OCI-LY3 (cell line): ENCODE results near the gene TSPAN11.

Experiments used
- H2AFZ ChIP-seq: fragments of 200-600, 300-600 bp; shearing (Covaris generic); 2 replicates; pipeline ENCODE4 v1.6.0; 2014; ENCODE audit warnings: antibody characterized with exemption, low read depth, low read length
- H3K27ac ChIP-seq: fragments of 200-600, 300-600 bp; sonication (generic); 2 replicates; pipeline ENCODE4 v1.5.1; 2014; ENCODE audit warnings: mild to moderate bottlenecking, low read length, moderate library complexity, mixed read lengths
- H3K27me3 ChIP-seq: fragments of 200-600, 300-600 bp; sonication (generic); 2 replicates; pipeline ENCODE4 v1.6.1; 2014; ENCODE audit warnings: low read depth, low read length, mixed read lengths
- H3K36me3 ChIP-seq: fragments of 200-600, 300-600 bp; sonication (generic); replicated peaks from 2 replicates; pipeline ENCODE3; 2014; ENCODE audit warnings: low read depth, low read length, mixed read lengths
- H3K4me1 ChIP-seq: fragments of 300-600, 200-600 bp; sonication (generic); 2 replicates; pipeline ENCODE4 v1.6.1; 2014; ENCODE audit warnings: low read length, mixed read lengths
- H3K4me2 ChIP-seq: fragments of 200-600, 300-600 bp; sonication (generic); 2 replicates; pipeline ENCODE4 v1.6.1; 2014; ENCODE audit warnings: low read length, mixed read lengths
- H3K4me3 ChIP-seq: fragments of 300-600, 200-600 bp; sonication (generic); 2 replicates; pipeline ENCODE4 v1.5.1; 2014; ENCODE audit warnings: antibody characterized with exemption, mild to moderate bottlenecking, low read length, moderate library complexity
- H3K79me2 ChIP-seq: fragments of 300-600, 200-600 bp; shearing (Covaris generic); 2 replicates; pipeline ENCODE4 v1.6.1; 2014; ENCODE audit warnings: mild to moderate bottlenecking, low read length, mixed read lengths
- H3K9ac ChIP-seq: fragments of 300-600, 200-600 bp; shearing (Covaris generic); 2 replicates; pipeline ENCODE4 v1.6.0; 2014; ENCODE audit warnings: mild to moderate bottlenecking, low read length, moderate library complexity
- H3K9me3 ChIP-seq: fragments of 200-600, 300-600 bp; shearing (Covaris generic); 2 replicates; pipeline ENCODE4 v1.6.1; 2014; ENCODE audit warnings: low read length, mixed read lengths; ENCODE audit not compliant: insufficient read depth
- H4K20me1 ChIP-seq: fragments of 200-600, 300-600 bp; sonication (generic); 2 replicates; pipeline ENCODE4 v1.6.1; 2016; ENCODE audit warnings: low read length, mixed read lengths; ENCODE audit not compliant: insufficient read depth
- EZH2phosphoT487 ChIP-seq: fragments of 200-600 bp; shearing (Covaris generic); IDR thresholded peaks from 2 replicates; pipeline ENCODE4 v1.6.1; 2018; ENCODE audit warnings: antibody characterized with exemption, mixed run types, low read depth
- TF ChIP-seq, protein P1 (sequence below): fragments of 200-600, 300-600 bp; sonication (generic); IDR thresholded peaks from 2 replicates; pipeline ENCODE4 v1.5.1; 2014; ENCODE audit warnings: antibody characterized with exemption, low read length, low read depth

TSPAN11 gene

DNA sequence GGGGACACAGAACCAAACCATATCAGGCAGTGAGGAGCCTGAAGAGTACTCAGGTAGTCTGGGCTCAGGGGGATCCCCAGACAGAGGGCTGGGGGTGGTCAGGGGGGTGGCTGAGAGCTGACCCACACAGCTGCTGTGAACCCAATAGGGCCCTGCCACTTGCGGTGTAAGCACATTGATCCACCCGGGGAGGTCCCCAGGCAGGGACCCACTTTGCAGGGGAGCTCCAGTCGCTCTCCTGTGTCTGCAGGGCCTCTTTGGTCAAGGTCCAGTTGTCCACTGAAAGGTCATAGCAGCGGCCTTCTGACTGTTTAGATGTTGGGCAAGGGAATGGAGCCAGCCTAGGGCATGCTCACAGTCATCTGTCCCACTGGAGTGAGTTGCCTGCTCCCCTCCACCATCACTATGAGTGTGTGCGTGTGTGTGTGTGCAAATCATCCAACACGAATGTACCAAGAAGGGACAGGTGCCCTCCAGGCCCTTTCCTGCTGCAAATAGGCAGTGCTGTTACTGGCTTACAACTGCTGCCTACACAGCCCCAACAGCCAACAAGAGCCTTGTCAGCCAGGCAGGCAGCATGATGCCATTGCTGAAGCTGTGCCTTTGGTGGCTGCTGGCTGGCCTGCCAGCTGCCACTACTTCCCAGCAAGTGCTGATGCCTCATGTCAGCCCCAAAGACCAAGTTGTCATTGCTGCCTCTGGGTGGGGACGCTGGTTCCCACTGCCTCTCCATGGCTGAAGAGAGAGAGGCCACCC, 71.3 kb downstream of the TSPAN11 start:
- no peaks in the 10 kb centered on the region for H3K79me2 ChIP-seq
- H3K4me2 ChIP-seq = no peak overlapping the region
- TF ChIP-seq, protein P1, sequence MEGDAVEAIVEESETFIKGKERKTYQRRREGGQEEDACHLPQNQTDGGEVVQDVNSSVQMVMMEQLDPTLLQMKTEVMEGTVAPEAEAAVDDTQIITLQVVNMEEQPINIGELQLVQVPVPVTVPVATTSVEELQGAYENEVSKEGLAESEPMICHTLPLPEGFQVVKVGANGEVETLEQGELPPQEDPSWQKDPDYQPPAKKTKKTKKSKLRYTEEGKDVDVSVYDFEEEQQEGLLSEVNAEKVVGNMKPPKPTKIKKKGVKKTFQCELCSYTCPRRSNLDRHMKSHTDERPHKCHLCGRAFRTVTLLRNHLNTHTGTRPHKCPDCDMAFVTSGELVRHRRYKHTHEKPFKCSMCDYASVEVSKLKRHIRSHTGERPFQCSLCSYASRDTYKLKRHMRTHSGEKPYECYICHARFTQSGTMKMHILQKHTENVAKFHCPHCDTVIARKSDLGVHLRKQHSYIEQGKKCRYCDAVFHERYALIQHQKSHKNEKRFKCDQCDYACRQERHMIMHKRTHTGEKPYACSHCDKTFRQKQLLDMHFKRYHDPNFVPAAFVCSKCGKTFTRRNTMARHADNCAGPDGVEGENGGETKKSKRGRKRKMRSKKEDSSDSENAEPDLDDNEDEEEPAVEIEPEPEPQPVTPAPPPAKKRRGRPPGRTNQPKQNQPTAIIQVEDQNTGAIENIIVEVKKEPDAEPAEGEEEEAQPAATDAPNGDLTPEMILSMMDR = no peak
- no peak for TF ChIP-seq EZH2phosphoT487
- H3K27me3 ChIP-seq = 0 out of 2 replicates have a peak, but pooled peaks cover 4% of the 10 kb centered on the region
- H3K4me1 ChIP-seq = no peaks in the 10 kb centered on the region
- no peak overlapping the region for H3K9ac ChIP-seq
- no peaks in the 10 kb centered on the region for H4K20me1 ChIP-seq
- H3K27ac ChIP-seq = no peak overlapping the region
- H3K4me3 ChIP-seq = no peak overlapping the region
- H3K9me3 ChIP-seq = no peaks in the 10 kb centered on the region
- H3K36me3 ChIP-seq = no peaks in the 10 kb centered on the region
- no peak overlapping the region for H2AFZ ChIP-seq

DNA sequence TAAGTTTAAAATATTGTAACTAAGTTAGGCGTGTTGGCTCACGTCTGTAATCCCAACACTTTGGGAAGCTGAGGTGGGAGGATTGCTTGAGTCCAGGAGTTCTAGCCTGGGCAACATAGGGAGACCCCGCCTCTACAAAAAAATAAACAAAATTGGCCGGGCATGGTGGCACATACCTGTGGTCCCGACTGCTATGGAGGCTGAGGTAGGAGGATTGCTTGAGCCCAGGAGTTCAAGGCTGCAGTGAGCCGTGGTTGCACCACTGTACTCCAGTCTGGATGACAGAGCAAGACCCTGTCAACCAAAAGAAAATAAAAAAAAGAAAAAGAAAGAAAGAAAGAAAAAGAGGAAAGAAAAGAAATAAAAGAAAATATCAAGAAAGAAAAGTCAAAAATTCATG, 72.5 kb downstream of the TSPAN11 start:
- no peaks in the 10 kb centered on the region for H3K9me3 ChIP-seq
- no peak overlapping the region for H3K4me3 ChIP-seq
- no peak overlapping the region for H3K9ac ChIP-seq
- TF ChIP-seq, protein P1 = no peak
- no peak for TF ChIP-seq EZH2phosphoT487
- H3K4me1 ChIP-seq = no peaks in the 10 kb centered on the region
- H3K36me3 ChIP-seq = no peaks in the 10 kb centered on the region
- H3K4me2 ChIP-seq = no peak overlapping the region
- no peak overlapping the region for H2AFZ ChIP-seq
- H3K79me2 ChIP-seq = no peaks in the 10 kb centered on the region
- H4K20me1 ChIP-seq = no peaks in the 10 kb centered on the region
- 0 out of 2 replicates have a peak, but pooled peaks cover 4% of the 10 kb centered on the region for H3K27me3 ChIP-seq
- no peak overlapping the region for H3K27ac ChIP-seq

DNA sequence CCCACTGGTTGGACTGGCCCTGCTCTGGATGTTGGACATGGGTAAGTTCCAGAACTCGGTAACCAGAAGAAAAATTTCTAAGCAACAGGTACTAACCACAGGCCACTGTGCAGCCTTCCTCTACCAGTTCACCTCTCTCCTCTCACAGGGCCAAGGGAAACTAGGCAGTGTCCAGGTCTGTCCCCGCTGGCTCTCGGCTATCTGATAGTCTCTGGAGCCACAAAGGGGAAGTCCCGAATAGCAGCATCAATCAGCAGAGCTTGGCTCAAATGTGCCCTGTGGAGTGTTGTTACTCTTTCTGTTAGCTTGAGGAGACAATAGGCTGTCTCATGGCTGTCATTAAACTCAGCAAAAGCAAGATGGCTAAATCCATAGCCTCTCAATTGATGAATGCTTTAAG, 73.2 kb downstream of the TSPAN11 start:
- no peak overlapping the region for H3K9ac ChIP-seq
- H4K20me1 ChIP-seq = no peaks in the 10 kb centered on the region
- TF ChIP-seq, protein P1 = no peak
- no peak for TF ChIP-seq EZH2phosphoT487
- no peaks in the 10 kb centered on the region for H3K36me3 ChIP-seq
- H3K79me2 ChIP-seq = no peaks in the 10 kb centered on the region
- no peaks in the 10 kb centered on the region for H3K4me1 ChIP-seq
- no peak overlapping the region for H3K27ac ChIP-seq
- no peaks in the 10 kb centered on the region for H3K9me3 ChIP-seq
- H3K4me3 ChIP-seq = no peak overlapping the region
- H3K27me3 ChIP-seq = 0 out of 2 replicates have a peak, but pooled peaks cover 4% of the 10 kb centered on the region
- no peak overlapping the region for H3K4me2 ChIP-seq
- H2AFZ ChIP-seq = no peak overlapping the region

DNA sequence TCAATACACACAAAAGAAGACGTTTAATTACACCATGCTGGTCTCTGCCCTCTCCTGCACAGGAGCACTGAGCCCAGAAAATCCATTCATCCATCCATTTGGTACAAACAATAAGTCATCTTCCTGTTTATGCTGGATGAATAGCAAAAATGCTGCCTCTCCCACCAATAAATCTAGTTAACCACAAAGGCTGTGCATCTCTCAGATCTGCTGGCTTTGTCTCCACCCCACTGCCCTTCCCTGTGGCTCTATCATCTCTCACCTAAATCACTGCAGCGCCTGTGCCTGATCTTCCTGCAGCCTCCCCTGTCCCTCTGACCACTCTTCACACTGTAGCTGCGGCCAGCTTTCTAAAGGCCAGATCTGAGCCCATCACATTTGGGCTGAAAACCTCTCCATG, 74.2 kb downstream of the TSPAN11 start:
- Histone ChIP-seq H3K27ac (no peak overlapping the region), H3K4me3 (no peak overlapping the region)

More for the DNA sequence above, 74.2 kb downstream of the TSPAN11 start:
- Histone ChIP-seq H3K4me1 (no peaks in the 10 kb centered on the region), H3K36me3 (no peaks in the 10 kb centered on the region), H4K20me1 (no peaks in the 10 kb centered on the region), H2AFZ (no peak overlapping the region), H3K4me2 (no peak overlapping the region), H3K9me3 (no peaks in the 10 kb centered on the region), H3K9ac (no peak overlapping the region), H3K27me3 (0 out of 2 replicates have a peak, but pooled peaks cover 4% of the 10 kb centered on the region), H3K79me2 (no peaks in the 10 kb centered on the region)
- TF ChIP-seq EZH2phosphoT487 = no peak
- TF ChIP-seq, protein P1 = no peak
